Stimulated activated CD4-positive, alpha-beta T cell treated with anti-CD3 and anti-CD28 coated beads, Interleukin-12 subunit alpha, Interleukin-12 subunit beta, amount 100 ng/mL, for 24 hours (primary cell): Measurements from ENCODE around the gene ADGRB2.

ENCODE experiments used
- DNase-seq, 2 experiments: peaks; one replicate each; pipeline ENCODE4 v3.0.0-alpha.2; 2020; ENCODE audit warnings: low read depth in 2 of 2

The ADGRB2 gene

DNA sequence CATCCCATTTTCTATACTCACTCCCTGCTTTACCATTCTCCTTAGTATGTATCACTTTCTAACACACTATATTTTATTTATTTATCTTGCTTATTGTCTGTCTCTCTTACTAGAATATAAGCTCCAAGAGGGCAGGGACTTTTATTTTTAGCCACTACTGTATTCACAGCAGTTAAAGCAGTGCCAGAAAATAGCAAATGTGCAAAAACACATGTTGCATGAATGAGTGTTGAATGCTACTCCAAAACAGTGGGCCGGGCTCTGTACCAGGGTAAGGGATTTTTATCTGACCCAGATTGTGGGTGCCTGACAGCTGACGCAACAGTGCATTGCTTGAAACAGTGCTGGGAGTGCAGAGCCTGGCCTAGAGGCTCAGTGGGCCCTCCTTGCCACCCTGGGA, 85.0 kb downstream of the ADGRB2 start:
- no peak for DNase-seq

DNA sequence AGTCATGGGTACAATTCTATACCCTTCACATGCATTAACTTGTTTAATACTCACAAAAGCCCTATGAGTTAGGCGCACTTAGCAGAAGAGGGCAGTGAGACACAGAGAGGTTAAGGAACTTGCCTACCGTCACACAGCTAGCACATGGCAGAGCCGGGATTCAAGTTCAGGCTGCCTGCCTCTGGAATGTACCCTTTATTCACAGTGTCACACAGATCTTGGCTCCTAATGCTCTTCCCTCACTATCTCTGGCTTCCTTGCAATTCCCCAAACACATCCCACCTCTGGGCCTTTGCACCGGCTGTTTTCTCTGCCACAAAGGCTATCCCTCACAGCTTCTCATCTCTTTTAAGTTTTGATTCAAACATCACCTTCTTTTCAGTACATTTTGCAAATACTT, 85.5 kb downstream of the ADGRB2 start:
- DNase-seq: no peak

GRCh38 chr1:31677949-31678348, 86.2 kb downstream of the ADGRB2 start:
- no peak for DNase-seq

DNA sequence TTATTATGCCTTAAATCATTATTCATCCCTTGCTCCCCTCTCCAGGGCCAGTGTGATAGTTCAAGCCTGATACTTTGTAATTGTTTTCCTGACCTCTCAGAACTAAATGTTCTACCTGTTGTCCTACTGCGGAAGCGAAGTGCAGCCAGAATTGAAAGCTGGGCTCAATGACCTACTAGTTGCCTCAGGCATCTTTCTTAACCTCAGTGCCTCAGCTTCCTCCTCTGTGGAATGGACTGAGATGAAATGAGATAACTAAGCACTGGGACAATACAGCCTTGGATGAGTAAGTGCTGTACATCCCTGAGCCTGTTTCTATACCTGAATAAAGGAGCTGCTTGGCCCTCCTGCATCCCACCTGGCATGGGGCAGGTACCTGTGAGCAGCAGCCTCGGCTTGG, 86.7 kb downstream of the ADGRB2 start:
- no peak for DNase-seq
